ENCODE results near the gene ZDHHC7.

ZDHHC7 gene

GRCh38 chr16:84933774-84934631, 77.3 kb downstream of the ZDHHC7 start:
- H3K4me3 ChIP-seq: peak overlapping the region; percentile 19 to 33
- H3K27me3 ChIP-seq: no peaks in the 10 kb centered on the region
- no peaks in the 10 kb centered on the region for H3K36me3 ChIP-seq
- H3K27ac ChIP-seq: peak overlapping the region; percentile 74 to 75
- peaks cover 0 to 4% (median 0%) of the 10 kb centered on the region in 3 donors for H3K9me3 ChIP-seq
- H3K4me1 ChIP-seq: peaks cover 0 to 20% (median 12%) of the 10 kb centered on the region in 4 donors
- DNase-seq: peak; percentile 86 to 96
- no peak for TF ChIP-seq CTCF (IDR thresholded peaks at IDR 0.05)
- intact Hi-C loops (cut with DNase I; ENCODE audit: low total_unique reads): no loop called here

DNA sequence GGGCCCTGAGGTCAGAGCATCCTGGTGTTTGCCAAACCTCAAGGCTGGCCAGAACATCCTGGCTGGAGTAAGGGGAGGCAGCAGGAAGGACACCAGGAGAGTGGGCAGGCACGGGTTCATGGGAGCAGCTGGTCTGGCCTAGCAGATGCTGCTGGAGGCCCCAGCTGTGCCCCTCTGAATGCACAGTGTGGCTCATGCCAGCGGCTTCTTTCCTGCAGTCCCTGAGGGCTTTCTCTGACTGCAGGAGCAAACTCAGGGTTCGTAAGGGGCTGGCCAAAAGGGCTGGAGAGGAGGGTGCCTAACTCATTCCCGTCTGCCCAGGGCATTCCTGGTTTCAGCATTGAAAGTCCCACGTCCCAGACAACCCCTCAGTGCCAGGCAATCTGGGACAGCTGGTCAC, 78.7 kb downstream of the ZDHHC7 start:
- DNase-seq: no peak
- no peaks in the 10 kb centered on the region for H3K27me3 ChIP-seq
- H3K4me3 ChIP-seq: no peak overlapping the region
- no peak for TF ChIP-seq CTCF (IDR thresholded peaks at IDR 0.05)
- H3K4me1 ChIP-seq: peaks cover 0 to 33% (median 13%) of the 10 kb centered on the region in 4 donors
- H3K27ac ChIP-seq: peak overlapping the region in 1 of 2 donors; percentile 74
- H3K36me3 ChIP-seq: no peaks in the 10 kb centered on the region
- peaks cover 0 to 4% (median 0%) of the 10 kb centered on the region in 3 donors for H3K9me3 ChIP-seq
- intact Hi-C loops (cut with DNase I; ENCODE audit: low total_unique reads): no loop called here

- H3K4me1 ChIP-seq: peaks cover 0 to 33% (median 13%) of the 10 kb centered on the region in 4 donors
- H3K9me3 ChIP-seq: peaks cover 0 to 4% (median 0%) of the 10 kb centered on the region in 3 donors
- H3K27me3 ChIP-seq: no peaks in the 10 kb centered on the region
- intact Hi-C loops (cut with DNase I; ENCODE audit: low total_unique reads): no loop called here
- DNase-seq: no peak
- TF ChIP-seq CTCF (IDR thresholded peaks at IDR 0.05): no peak
- no peak overlapping the region for H3K4me3 ChIP-seq
- H3K27ac ChIP-seq: no peak overlapping the region
- no peaks in the 10 kb centered on the region for H3K36me3 ChIP-seq
Measured at GRCh38 chr16:84931506-84931905, 79.8 kb downstream of the ZDHHC7 start.

GRCh38 chr16:84931107-84931494, 80.2 kb downstream of the ZDHHC7 start:
- Histone ChIP-seq H3K27me3 (no peaks in the 10 kb centered on the region), H3K4me3 (no peak overlapping the region), H3K9me3 (peaks cover 0 to 4% (median 0%) of the 10 kb centered on the region in 3 donors), H3K36me3 (no peaks in the 10 kb centered on the region), H3K27ac (no peak overlapping the region), H3K4me1 (peaks cover 0 to 33% (median 13%) of the 10 kb centered on the region in 4 donors)
- no peak for DNase-seq
- TF ChIP-seq CTCF (IDR thresholded peaks at IDR 0.05): no peak
- intact Hi-C loops (cut with DNase I; ENCODE audit: low total_unique reads): no loop called here

- H3K27me3 ChIP-seq: no peaks in the 10 kb centered on the region
- H3K4me3 ChIP-seq: no peak overlapping the region
- TF ChIP-seq CTCF (IDR thresholded peaks at IDR 0.05): no peak
- H3K4me1 ChIP-seq: peaks cover 0 to 33% (median 13%) of the 10 kb centered on the region in 4 donors
- DNase-seq: no peak
- H3K27ac ChIP-seq: no peak overlapping the region
- intact Hi-C loops (cut with DNase I; ENCODE audit: low total_unique reads): no loop called here
- H3K9me3 ChIP-seq: peaks cover 0 to 4% (median 0%) of the 10 kb centered on the region in 3 donors
- no peaks in the 10 kb centered on the region for H3K36me3 ChIP-seq
Measured at GRCh38 chr16:84930298-84931106, 80.8 kb downstream of the ZDHHC7 start.

All from tibial artery (tissue), 4 donors.